Thyroid gland (tissue), 4 donors: ENCODE results near the gene NAV2.

ENCODE experiments used
- CTCF ChIP-seq, 6 experiments: fragments of 200-600 bp in 3 of 6; fragments of 450-650 bp in 3 of 6; sonication (generic) in 3 of 6; IDR thresholded peaks; one replicate each; pipeline ENCODE4 v1.5.1; 2016 to 2019; ENCODE audit warnings: antibody characterized with exemption in 6 of 6, mild to moderate bottlenecking in 2 of 6, inconsistent platforms in 1 of 6, moderate library complexity in 1 of 6
- POLR2A ChIP-seq, 2 donors: fragments of 450-650 bp; IDR thresholded peaks; one replicate each; pipeline ENCODE4 v1.6.1; 2017; ENCODE audit warnings: antibody characterized with exemption in 2 of 2, mild to moderate bottlenecking in 2 of 2, moderate library complexity in 1 of 2

GRCh38 chr11:19987331-19987801 is 274.7 kb downstream of the NAV2 start:
- TF ChIP-seq CTCF (IDR thresholded peaks at IDR 0.05): no peak
- TF ChIP-seq POLR2A (IDR thresholded peaks at IDR 0.05): no peak
